ENCODE results near the gene MAML3.

DNA sequence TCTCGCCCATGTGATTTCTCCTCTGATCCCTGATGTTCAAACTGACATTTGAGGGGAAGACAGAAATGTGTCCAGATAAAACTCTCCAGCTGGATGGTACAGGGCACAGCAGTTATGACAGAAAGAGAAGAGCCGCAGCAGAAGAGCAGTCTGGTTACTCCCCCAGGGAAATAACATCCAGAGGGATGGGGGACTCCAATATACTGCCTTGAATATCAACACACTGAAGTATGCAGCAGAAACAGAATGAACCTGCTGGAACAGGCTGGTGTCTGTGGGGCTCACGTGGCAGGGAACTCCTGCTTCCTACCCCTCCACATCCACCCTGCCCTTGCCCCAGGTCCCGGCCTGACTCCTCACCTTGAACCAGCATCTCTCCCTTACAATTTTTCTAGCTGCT lies 394.9 kb downstream of the MAML3 start:
- TF ChIP-seq, protein P1, sequence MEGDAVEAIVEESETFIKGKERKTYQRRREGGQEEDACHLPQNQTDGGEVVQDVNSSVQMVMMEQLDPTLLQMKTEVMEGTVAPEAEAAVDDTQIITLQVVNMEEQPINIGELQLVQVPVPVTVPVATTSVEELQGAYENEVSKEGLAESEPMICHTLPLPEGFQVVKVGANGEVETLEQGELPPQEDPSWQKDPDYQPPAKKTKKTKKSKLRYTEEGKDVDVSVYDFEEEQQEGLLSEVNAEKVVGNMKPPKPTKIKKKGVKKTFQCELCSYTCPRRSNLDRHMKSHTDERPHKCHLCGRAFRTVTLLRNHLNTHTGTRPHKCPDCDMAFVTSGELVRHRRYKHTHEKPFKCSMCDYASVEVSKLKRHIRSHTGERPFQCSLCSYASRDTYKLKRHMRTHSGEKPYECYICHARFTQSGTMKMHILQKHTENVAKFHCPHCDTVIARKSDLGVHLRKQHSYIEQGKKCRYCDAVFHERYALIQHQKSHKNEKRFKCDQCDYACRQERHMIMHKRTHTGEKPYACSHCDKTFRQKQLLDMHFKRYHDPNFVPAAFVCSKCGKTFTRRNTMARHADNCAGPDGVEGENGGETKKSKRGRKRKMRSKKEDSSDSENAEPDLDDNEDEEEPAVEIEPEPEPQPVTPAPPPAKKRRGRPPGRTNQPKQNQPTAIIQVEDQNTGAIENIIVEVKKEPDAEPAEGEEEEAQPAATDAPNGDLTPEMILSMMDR (conservative IDR thresholded peaks at IDR 0.05; ENCODE audit: low read depth in 2 of 2), result no peak
- no peak for TF ChIP-seq POLR2AphosphoS5 (IDR thresholded peaks at IDR 0.05; ENCODE audit: low read depth)
- no peak for TF ChIP-seq CREB1 (CRISPR knock-in tag; IDR thresholded peaks at IDR 0.05; ENCODE audit: low read depth)
- no peak for TF ChIP-seq NANOG (IDR thresholded peaks at IDR 0.05; ENCODE audit: borderline replicate concordance)
- no peak for TF ChIP-seq ZNF331 (CRISPR knock-in tag; IDR thresholded peaks at IDR 0.05; ENCODE audit: low read depth)
- TF ChIP-seq, protein P2, sequence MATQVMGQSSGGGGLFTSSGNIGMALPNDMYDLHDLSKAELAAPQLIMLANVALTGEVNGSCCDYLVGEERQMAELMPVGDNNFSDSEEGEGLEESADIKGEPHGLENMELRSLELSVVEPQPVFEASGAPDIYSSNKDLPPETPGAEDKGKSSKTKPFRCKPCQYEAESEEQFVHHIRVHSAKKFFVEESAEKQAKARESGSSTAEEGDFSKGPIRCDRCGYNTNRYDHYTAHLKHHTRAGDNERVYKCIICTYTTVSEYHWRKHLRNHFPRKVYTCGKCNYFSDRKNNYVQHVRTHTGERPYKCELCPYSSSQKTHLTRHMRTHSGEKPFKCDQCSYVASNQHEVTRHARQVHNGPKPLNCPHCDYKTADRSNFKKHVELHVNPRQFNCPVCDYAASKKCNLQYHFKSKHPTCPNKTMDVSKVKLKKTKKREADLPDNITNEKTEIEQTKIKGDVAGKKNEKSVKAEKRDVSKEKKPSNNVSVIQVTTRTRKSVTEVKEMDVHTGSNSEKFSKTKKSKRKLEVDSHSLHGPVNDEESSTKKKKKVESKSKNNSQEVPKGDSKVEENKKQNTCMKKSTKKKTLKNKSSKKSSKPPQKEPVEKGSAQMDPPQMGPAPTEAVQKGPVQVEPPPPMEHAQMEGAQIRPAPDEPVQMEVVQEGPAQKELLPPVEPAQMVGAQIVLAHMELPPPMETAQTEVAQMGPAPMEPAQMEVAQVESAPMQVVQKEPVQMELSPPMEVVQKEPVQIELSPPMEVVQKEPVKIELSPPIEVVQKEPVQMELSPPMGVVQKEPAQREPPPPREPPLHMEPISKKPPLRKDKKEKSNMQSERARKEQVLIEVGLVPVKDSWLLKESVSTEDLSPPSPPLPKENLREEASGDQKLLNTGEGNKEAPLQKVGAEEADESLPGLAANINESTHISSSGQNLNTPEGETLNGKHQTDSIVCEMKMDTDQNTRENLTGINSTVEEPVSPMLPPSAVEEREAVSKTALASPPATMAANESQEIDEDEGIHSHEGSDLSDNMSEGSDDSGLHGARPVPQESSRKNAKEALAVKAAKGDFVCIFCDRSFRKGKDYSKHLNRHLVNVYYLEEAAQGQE (IDR thresholded peaks at IDR 0.05; ENCODE audit: unreplicated experiment), result no peak
- no peak for TF ChIP-seq EZH2phosphoT487 (IDR thresholded peaks at IDR 0.05; ENCODE audit: unreplicated experiment)
- TF ChIP-seq EZH2 (IDR thresholded peaks at IDR 0.05; ENCODE audit: low read depth, unreplicated experiment), result no peak
- TF ChIP-seq STAT1 (IDR thresholded peaks at IDR 0.05; ENCODE audit: unreplicated experiment), result no peak
- no peak for TF ChIP-seq JUNB (IDR thresholded peaks at IDR 0.05; ENCODE audit: unreplicated experiment)
- TF ChIP-seq, protein P3, sequence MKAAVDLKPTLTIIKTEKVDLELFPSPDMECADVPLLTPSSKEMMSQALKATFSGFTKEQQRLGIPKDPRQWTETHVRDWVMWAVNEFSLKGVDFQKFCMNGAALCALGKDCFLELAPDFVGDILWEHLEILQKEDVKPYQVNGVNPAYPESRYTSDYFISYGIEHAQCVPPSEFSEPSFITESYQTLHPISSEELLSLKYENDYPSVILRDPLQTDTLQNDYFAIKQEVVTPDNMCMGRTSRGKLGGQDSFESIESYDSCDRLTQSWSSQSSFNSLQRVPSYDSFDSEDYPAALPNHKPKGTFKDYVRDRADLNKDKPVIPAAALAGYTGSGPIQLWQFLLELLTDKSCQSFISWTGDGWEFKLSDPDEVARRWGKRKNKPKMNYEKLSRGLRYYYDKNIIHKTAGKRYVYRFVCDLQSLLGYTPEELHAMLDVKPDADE (IDR thresholded peaks at IDR 0.05), result no peak
- no peak for TF ChIP-seq ZNF114 (CRISPR knock-in tag; IDR thresholded peaks at IDR 0.05)
